A673 (cell line): ENCODE results near the gene ADGB. TPM values are rescaled to one million over a fixed set of nuclear protein-coding genes. Genes with fewer than 3 reads are reported as not detected.

Source experiments
- BruUV-seq: library from RNA; stranded (reverse); fragments of 400-500 nt; replicated peaks from 2 replicates; lab custom pipeline; 2021; lab: Mats Ljungman, UMichigan
- CTCF ChIA-PET: fragments of 300-600 bp; sonication (Branson Sonifier 250); formaldehyde crosslinking; loops from one replicate; lab custom pipeline; 2022; ENCODE audit warnings: antibody characterized with exemption; lab: Charles Lee
- POLR2A ChIA-PET: fragments of 300-600 bp; sonication (Branson Sonifier 250); formaldehyde crosslinking; loops from one replicate; lab custom pipeline; 2022; ENCODE audit warnings: antibody characterized with exemption; ENCODE audit not compliant: low non-redundant PET; lab: Charles Lee
- DNase-seq: peaks from one replicate; pipeline ENCODE4 v3.0.0-alpha.2; 2015; ENCODE audit warnings: low spot score
- H3K27ac ChIP-seq: fragments of 200-600 bp; sonication (generic); 2 replicates; pipeline ENCODE4 v1.5.1; 2016; ENCODE audit warnings: mixed run types, low read depth, mild to moderate bottlenecking, mixed read lengths, antibody characterized with exemption, low read length; ENCODE audit not compliant: poor library complexity, severe bottlenecking
- H3K27me3 ChIP-seq: fragments of 200-600 bp; sonication (generic); replicated peaks from 2 replicates; pipeline ENCODE4 v1.6.1; 2017; ENCODE audit warnings: mixed run types, low read depth, mild to moderate bottlenecking, mixed read lengths, antibody characterized with exemption, low read length; ENCODE audit not compliant: insufficient read depth, poor library complexity
- H3K36me3 ChIP-seq: fragments of 200-600 bp; sonication (generic); 2 replicates; pipeline ENCODE4 v1.6.1; 2016; ENCODE audit warnings: mixed run types, mild to moderate bottlenecking, mixed read lengths, antibody characterized with exemption, low read length; ENCODE audit not compliant: insufficient read depth, poor library complexity, severe bottlenecking
- H3K4me1 ChIP-seq: fragments of 200-600 bp; sonication (generic); 2 replicates; pipeline ENCODE4 v1.6.1; 2017; ENCODE audit warnings: mixed run types, mild to moderate bottlenecking, mixed read lengths, antibody characterized with exemption, low read length; ENCODE audit not compliant: insufficient read depth, poor library complexity, severe bottlenecking
- H3K4me3 ChIP-seq: fragments of 200-600 bp; sonication (generic); 2 replicates; pipeline ENCODE4 v1.5.1; 2016; ENCODE audit warnings: low read depth, mixed run types, mild to moderate bottlenecking, mixed read lengths, low read length; ENCODE audit not compliant: poor library complexity, severe bottlenecking
- H3K9me3 ChIP-seq: fragments of 200-600 bp; sonication (generic); 2 replicates; pipeline ENCODE4 v1.6.1; 2016; ENCODE audit warnings: mixed run types, low read depth, mild to moderate bottlenecking, mixed read lengths, antibody characterized with exemption, low read length; ENCODE audit not compliant: poor library complexity, severe bottlenecking
- CTCF ChIP-seq: fragments of 300-800, 200-600 bp; sonication (generic); conservative IDR thresholded peaks from 2 replicates; pipeline ENCODE4 v1.5.1; 2017; ENCODE audit warnings: low read depth, mild to moderate bottlenecking, antibody characterized with exemption, low read length, moderate library complexity, mixed read lengths
- EZH2 ChIP-seq: fragments of 200-600 bp; sonication (generic); IDR thresholded peaks from 2 replicates; pipeline ENCODE4 v1.6.1; 2017; ENCODE audit warnings: borderline replicate concordance, low read depth, mild to moderate bottlenecking, mixed read lengths, antibody characterized with exemption, low read length; ENCODE audit not compliant: poor library complexity, severe bottlenecking
- intact Hi-C: fragments of 100-400 bp; cut with micrococcal nuclease; formaldehyde crosslinking; loops from one replicate; pipeline ENCODE4 v1.10.0; 2022; ENCODE audit not compliant: unreplicated experiment
- total RNA-seq: library from RNA; stranded (reverse); gene quantifications from 2 replicates; pipeline ENCODE4 v1.2.3, GENCODE V29; 2021

The ADGB gene
- total RNA-seq, 1 experiment from 2014 or later, result not detected

GRCh38 chr6:146613947-146614346 lies 15.2 kb downstream of the ADGB start:
- Histone ChIP-seq H3K27me3 (no peaks in the 10 kb centered on the region), H3K4me3 (no peak overlapping the region), H3K9me3 (no peaks in the 10 kb centered on the region), H3K4me1 (no peaks in the 10 kb centered on the region), H3K36me3 (no peaks in the 10 kb centered on the region), H3K27ac (no peak overlapping the region)
- ChIA-PET CTCF (no interaction called here), POLR2A (no interaction called here)
- DNase-seq, result no peak
- no TSS peak for BruUV-seq
- TF ChIP-seq EZH2 (no peak), CTCF (no peak)
- intact Hi-C loops, result no loop called here

DNA sequence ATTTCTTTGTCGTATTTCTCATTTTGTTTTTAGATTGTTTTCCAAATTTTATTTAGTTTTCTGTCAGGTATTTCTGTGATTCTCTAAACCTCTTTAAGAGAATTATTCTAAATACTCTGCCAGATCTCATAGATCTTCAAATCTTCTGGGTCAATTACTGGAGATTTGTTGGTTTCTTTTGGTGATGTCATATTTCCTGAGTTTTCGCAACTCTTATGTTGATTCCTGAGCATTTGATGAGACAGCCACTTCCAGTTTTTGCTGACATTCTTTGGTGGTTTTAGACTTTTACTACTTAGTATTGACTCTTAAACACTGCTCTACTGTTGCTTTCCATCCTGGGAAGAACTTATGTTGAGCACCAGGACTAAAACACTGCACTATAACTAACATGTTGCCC lies 21.9 kb downstream of the ADGB start:
- POLR2A ChIA-PET, result no interaction called here
- Histone ChIP-seq H3K27ac (no peak overlapping the region), H3K27me3 (no peaks in the 10 kb centered on the region), H3K4me1 (no peaks in the 10 kb centered on the region), H3K36me3 (no peaks in the 10 kb centered on the region), H3K9me3 (no peaks in the 10 kb centered on the region), H3K4me3 (no peak overlapping the region)
- BruUV-seq, result no TSS peak
- DNase-seq, result no peak
- CTCF ChIA-PET, result no interaction called here
- intact Hi-C loops, result no loop called here
- TF ChIP-seq CTCF, result no peak
- no peak for TF ChIP-seq EZH2

DNA sequence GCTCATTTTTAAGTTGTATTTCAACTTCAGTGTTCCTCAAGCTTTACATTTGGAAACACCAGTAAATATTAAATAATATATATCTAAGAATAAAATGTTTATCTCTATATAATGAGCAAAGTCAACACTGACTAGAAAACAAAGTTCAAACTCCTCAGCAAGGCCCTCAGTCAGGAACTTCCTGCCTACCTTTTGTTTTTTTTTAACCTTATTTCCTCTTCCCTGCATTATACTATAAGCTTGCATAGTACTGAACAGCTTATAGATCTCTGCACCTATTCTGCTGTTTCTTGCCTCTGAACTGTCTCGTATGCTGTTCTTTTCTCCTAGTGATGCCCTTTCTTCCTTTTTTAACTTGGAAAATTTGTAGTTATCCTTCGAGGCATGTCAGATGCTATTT lies 29.6 kb downstream of the ADGB start:
- ChIA-PET POLR2A (no interaction called here), CTCF (no interaction called here)
- Histone ChIP-seq H3K9me3 (no peaks in the 10 kb centered on the region), H3K27ac (no peak overlapping the region), H3K36me3 (no peaks in the 10 kb centered on the region), H3K4me3 (no peak overlapping the region), H3K4me1 (no peaks in the 10 kb centered on the region), H3K27me3 (no peaks in the 10 kb centered on the region)
- no peak for DNase-seq
- no TSS peak for BruUV-seq
- intact Hi-C loops, result no loop called here
- TF ChIP-seq EZH2 (no peak), CTCF (no peak)
